Measurements from ENCODE around the gene P2RX2. TPM values are rescaled to one million over a fixed set of nuclear protein-coding genes. Genes with fewer than 3 reads are reported as not detected.

P2RX2 gene
- total RNA-seq, 1 experiment from 2014 or later = not detected

DNA sequence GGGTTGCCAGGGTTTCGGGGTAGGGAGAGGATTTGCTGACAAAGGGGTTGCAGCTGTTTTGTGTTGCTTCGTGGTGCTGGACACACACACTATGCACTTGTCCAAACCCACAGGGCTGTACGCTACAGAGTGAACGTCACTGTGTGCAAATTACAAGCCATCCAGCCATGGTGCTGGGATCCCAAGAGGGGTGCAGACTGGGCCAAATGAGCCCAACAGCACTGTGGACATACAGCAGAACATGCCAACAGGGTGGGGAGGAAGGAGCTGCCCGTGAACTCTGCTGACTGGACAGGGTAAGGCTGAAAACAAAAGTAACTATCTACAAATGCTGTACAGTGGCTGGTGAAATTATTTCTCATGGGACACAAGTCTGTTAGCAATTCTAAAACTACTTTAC, 43.4 kb downstream of the P2RX2 start:
- Histone ChIP-seq H3K27me3 (ENCODE audit: insufficient read depth, low read length) (no peaks in the 10 kb centered on the region), H3K36me3 (ENCODE audit: control insufficient read depth in 1 of 2, insufficient read depth in 2 of 2, low read length in 2 of 2) (peaks cover 76 to 78% of the 10 kb centered on the region in 2 experiments), H3K27ac (ENCODE audit: low read depth, low read length) (no peak overlapping the region), H3K9me3 (ENCODE audit: control insufficient read depth in 1 of 2, insufficient read depth in 1 of 2, low read depth in 1 of 2, low read length in 2 of 2) (no peaks in the 10 kb centered on the region), H3K79me2 (ENCODE audit: insufficient read depth, low read length) (0 out of 2 replicates have a peak, but pooled peaks cover 3% of the 10 kb centered on the region), H3K9ac (ENCODE audit: low read length) (no peak overlapping the region), H2AFZ (ENCODE audit: low read depth, low read length, poor library complexity, severe bottlenecking) (no peak overlapping the region), H3K4me1 (ENCODE audit: control insufficient read depth in 1 of 2, insufficient read depth in 2 of 2, low read length in 2 of 2) (no peaks in the 10 kb centered on the region), H3K9me2 (ENCODE audit: insufficient read depth) (no peaks in the 10 kb centered on the region), H4K20me1 (ENCODE audit: insufficient read depth) (no peaks in the 10 kb centered on the region), H3K4me2 (ENCODE audit: low read length) (no peak overlapping the region), H3K4me3 (replicated peaks in 1 of 2; ENCODE audit: low read depth in 1 of 2, low read length in 2 of 2) (no peak overlapping the region)
- RAD21 ChIA-PET (ENCODE audit: low non-redundant PET in 1 of 2, low total read pairs in 2 of 2, uncharacterized antibody in 2 of 2, unreplicated experiment in 2 of 2) = no interaction called here
- DNase-seq (ENCODE audit: low read depth, low spot score) (no peak), ATAC-seq (no peak)
- POLR2A ChIA-PET = no interaction called here
- TF ChIP-seq EGR1 (IDR thresholded peaks at IDR 0.05; ENCODE audit: low read depth) = no peak
- no peak for TF ChIP-seq POLR2AphosphoS5 (IDR thresholded peaks at IDR 0.05; ENCODE audit: low read depth, low read length)
- TF ChIP-seq SIN3A (IDR thresholded peaks at IDR 0.05; ENCODE audit: low read depth) = no peak
- TF ChIP-seq MAX (IDR thresholded peaks at IDR 0.05) = no peak
- no peak for TF ChIP-seq RAD21 (IDR thresholded peaks at IDR 0.05; ENCODE audit: low read depth)
- no peak for TF ChIP-seq CTCF (IDR thresholded peaks at IDR 0.05 in 2 of 3, conservative IDR thresholded peaks at IDR 0.05 in 1 of 3; ENCODE audit: borderline replicate concordance in 1 of 3, insufficient read depth in 1 of 3, low read depth in 2 of 3, low read length in 2 of 3)
- TF ChIP-seq, protein P1, sequence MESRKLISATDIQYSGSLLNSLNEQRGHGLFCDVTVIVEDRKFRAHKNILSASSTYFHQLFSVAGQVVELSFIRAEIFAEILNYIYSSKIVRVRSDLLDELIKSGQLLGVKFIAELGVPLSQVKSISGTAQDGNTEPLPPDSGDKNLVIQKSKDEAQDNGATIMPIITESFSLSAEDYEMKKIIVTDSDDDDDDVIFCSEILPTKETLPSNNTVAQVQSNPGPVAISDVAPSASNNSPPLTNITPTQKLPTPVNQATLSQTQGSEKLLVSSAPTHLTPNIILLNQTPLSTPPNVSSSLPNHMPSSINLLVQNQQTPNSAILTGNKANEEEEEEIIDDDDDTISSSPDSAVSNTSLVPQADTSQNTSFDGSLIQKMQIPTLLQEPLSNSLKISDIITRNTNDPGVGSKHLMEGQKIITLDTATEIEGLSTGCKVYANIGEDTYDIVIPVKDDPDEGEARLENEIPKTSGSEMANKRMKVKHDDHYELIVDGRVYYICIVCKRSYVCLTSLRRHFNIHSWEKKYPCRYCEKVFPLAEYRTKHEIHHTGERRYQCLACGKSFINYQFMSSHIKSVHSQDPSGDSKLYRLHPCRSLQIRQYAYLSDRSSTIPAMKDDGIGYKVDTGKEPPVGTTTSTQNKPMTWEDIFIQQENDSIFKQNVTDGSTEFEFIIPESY (IDR thresholded peaks at IDR 0.05; ENCODE audit: extremely low read depth, insufficient replicate concordance, low read length) = no peak
- no peak for TF ChIP-seq YY1 (IDR thresholded peaks at IDR 0.05; ENCODE audit: extremely low read depth, insufficient replicate concordance, low read depth, low read length)
- TF ChIP-seq TCF7L2 (IDR thresholded peaks at IDR 0.05; ENCODE audit: borderline replicate concordance, extremely low read depth, insufficient read depth, insufficient read length) = no peak
- TF ChIP-seq EZH2 (IDR thresholded peaks at IDR 0.05) = no peak
- TF ChIP-seq SRF (IDR thresholded peaks at IDR 0.05; ENCODE audit: low read depth) = no peak
- TF ChIP-seq CEBPB (IDR thresholded peaks at IDR 0.05; ENCODE audit: low read depth) = no peak
- TF ChIP-seq, protein P2, sequence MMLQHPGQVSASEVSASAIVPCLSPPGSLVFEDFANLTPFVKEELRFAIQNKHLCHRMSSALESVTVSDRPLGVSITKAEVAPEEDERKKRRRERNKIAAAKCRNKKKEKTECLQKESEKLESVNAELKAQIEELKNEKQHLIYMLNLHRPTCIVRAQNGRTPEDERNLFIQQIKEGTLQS (IDR thresholded peaks at IDR 0.05) = no peak
- no peak for TF ChIP-seq FOSL1 (IDR thresholded peaks at IDR 0.05; ENCODE audit: low read depth)
- no peak for TF ChIP-seq ELF1 (IDR thresholded peaks at IDR 0.05; ENCODE audit: borderline replicate concordance, low read depth)
- no peak for TF ChIP-seq ZFX (IDR thresholded peaks at IDR 0.05)
- TF ChIP-seq POLR2A (IDR thresholded peaks at IDR 0.05; ENCODE audit: borderline replicate concordance, extremely low read depth, insufficient read depth, insufficient read length) = no peak
- no peak for TF ChIP-seq JUND (IDR thresholded peaks at IDR 0.05)
- no peak for TF ChIP-seq SP1 (IDR thresholded peaks at IDR 0.05; ENCODE audit: low read depth)
- no peak for TF ChIP-seq CBX3 (IDR thresholded peaks at IDR 0.05; ENCODE audit: low read depth)
- no TSS peak for BruUV-seq (replicated peaks)
- CTCF ChIA-PET = no interaction called here
- intact Hi-C loops (cut with micrococcal nuclease) = no loop called here

All from HCT116 (cell line).